HepG2 (cell line): ENCODE results near the gene PADI2. TPM values are rescaled to one million over a fixed set of nuclear protein-coding genes. Genes with fewer than 3 reads are reported as not detected.

ENCODE experiments used
- ATAC-seq: fragments of 200-7000 bp; cut with Tn5 transposase; 3 replicates; pipeline ENCODE4 v1.9.1; 2020; ENCODE audit warnings: mild to moderate bottlenecking, moderate library complexity
- BruUV-seq: library from RNA; stranded (reverse); fragments of 400-500 nt; replicated peaks from 2 replicates; lab custom pipeline; 2021; lab: Mats Ljungman, UMichigan
- CTCF ChIA-PET: fragments of 300-600 bp; formaldehyde crosslinking; extraction: SDS; loops from one replicate; lab custom pipeline; 2021; ENCODE audit warnings: low total read pairs, inconsistent platforms, low intra/inter-chr PET ratio; lab: Yijun Ruan, JAX
- POLR2A ChIA-PET: fragments of 350-600 bp; sonication (Branson Sonifier 250); formaldehyde crosslinking; loops from one replicate; lab custom pipeline; 2020; ENCODE audit warnings: antibody characterized with exemption, inconsistent platforms; lab: Yijun Ruan, JAX
- DNase-seq: peaks from one replicate; pipeline ENCODE4 v3.0.0-alpha.2; 2015; ENCODE audit warnings: low spot score
- FAIRE-seq: peaks from 3 replicates; lab custom pipeline; 2011; peaks lifted over from hg19 to GRCh38; lab: Jason Lieb, UNC
- H2AFZ ChIP-seq: one replicate; pipeline ENCODE4 v1.6.1; 2011; ENCODE audit warnings: low read length, inconsistent platforms
- H3K27ac ChIP-seq: fragments of 300-600 bp; 3 replicates; pipeline ENCODE4 v1.8.0; 2011; ENCODE audit warnings: mixed run types, mild to moderate bottlenecking, mixed read lengths, low read length, inconsistent platforms; ENCODE audit not compliant: insufficient read depth; ENCODE audit errors: extremely low read length
- H3K27me3 ChIP-seq, 2 experiments: fragments of 200-600 bp in 1 of 2; 2 replicates in 1 of 2; 3 replicates in 1 of 2; pipeline versions ENCODE4 v1.6.0 to v1.8.0; 2011; ENCODE audit warnings: low read length in 2 of 2, mild to moderate bottlenecking in 2 of 2, moderate library complexity in 2 of 2, inconsistent platforms in 1 of 2; ENCODE audit not compliant: insufficient read depth in 2 of 2, control insufficient read depth in 1 of 2
- H3K36me3 ChIP-seq, 2 experiments: fragments of 200-600 bp in 1 of 2; replicated peaks in 1 of 2; 2 replicates in 1 of 2; 3 replicates in 1 of 2; pipeline versions ENCODE4 v1.5.1 to v1.8.0; 2011; ENCODE audit warnings: low read length in 2 of 2, inconsistent platforms in 1 of 2; ENCODE audit not compliant: insufficient read depth in 2 of 2, control insufficient read depth in 1 of 2
- H3K4me1 ChIP-seq: 2 replicates; pipeline ENCODE4 v1.5.1; 2012; ENCODE audit warnings: low read length, inconsistent platforms; ENCODE audit not compliant: insufficient read depth
- H3K4me2 ChIP-seq: 2 replicates; pipeline ENCODE4 v1.6.0; 2011; ENCODE audit warnings: low read depth, low read length, inconsistent platforms
- H3K4me3 ChIP-seq, 3 experiments: fragments of 200-600 bp in 1 of 3; sonication (generic), shearing (Covaris generic) in 1 of 3; replicated peaks in 1 of 3; 2 replicates each; pipeline ENCODE4 v1.5.1; 2011 to 2016; ENCODE audit warnings: low read length in 3 of 3, inconsistent platforms in 2 of 3, low read depth in 2 of 3, mild to moderate bottlenecking in 2 of 3, control low read depth in 1 of 3, mixed read lengths in 1 of 3; ENCODE audit not compliant: insufficient read depth in 1 of 3
- H3K79me2 ChIP-seq: one replicate; pipeline ENCODE4 v1.6.1; 2011; ENCODE audit warnings: low read length, inconsistent platforms; ENCODE audit not compliant: insufficient read depth
- H3K9ac ChIP-seq: 2 replicates; pipeline ENCODE4 v1.6.0; 2011; ENCODE audit warnings: mild to moderate bottlenecking, low read depth, low read length, inconsistent platforms; ENCODE audit not compliant: insufficient read depth
- H3K9me3 ChIP-seq: 2 replicates; pipeline ENCODE4 v1.5.1; 2012; ENCODE audit warnings: mild to moderate bottlenecking, low read length
- H4K20me1 ChIP-seq: 2 replicates; pipeline ENCODE4 v1.6.0; 2011; ENCODE audit warnings: inconsistent platforms, mild to moderate bottlenecking, low read length, moderate library complexity; ENCODE audit not compliant: insufficient read depth
- MIER2 ChIP-seq: IDR thresholded peaks from 2 replicates; pipeline ENCODE4 v1.6.1; 2016; ENCODE audit warnings: missing biosample characterization, missing genetic modification reagents
- MLLT10 ChIP-seq: sonication (generic); formaldehyde crosslinking; IDR thresholded peaks from 2 replicates; pipeline ENCODE4 v1.4.0; 2020; ENCODE audit warnings: missing genetic modification reagents
- RELA ChIP-seq: sonication (generic); formaldehyde crosslinking; IDR thresholded peaks from 2 replicates; pipeline ENCODE4 v1.4.0; 2020; ENCODE audit warnings: missing genetic modification reagents
- SAFB2 ChIP-seq: sonication (generic); formaldehyde crosslinking; IDR thresholded peaks from 2 replicates; pipeline ENCODE4 v1.5.1; 2020; ENCODE audit warnings: missing genetic modification reagents, low read depth, mild to moderate bottlenecking, borderline replicate concordance
- SALL1 ChIP-seq: sonication (generic); formaldehyde crosslinking; IDR thresholded peaks from 2 replicates; pipeline ENCODE4 v1.8.0; 2022; ENCODE audit warnings: mild to moderate bottlenecking, missing genetic modification reagents
- SMARCC2 ChIP-seq: fragments of 450-650 bp; IDR thresholded peaks from 2 replicates; pipeline ENCODE4 v1.6.1; 2017; ENCODE audit warnings: antibody characterized with exemption, mild to moderate bottlenecking
- WIZ ChIP-seq: sonication (generic); formaldehyde crosslinking; IDR thresholded peaks from 2 replicates; pipeline ENCODE4 v1.5.1; 2020; ENCODE audit warnings: mild to moderate bottlenecking, missing genetic modification reagents
- ZFP82 ChIP-seq: sonication (generic); formaldehyde crosslinking; IDR thresholded peaks from 2 replicates; pipeline ENCODE4 v1.5.1; 2020; ENCODE audit warnings: mild to moderate bottlenecking, missing genetic modification reagents, borderline replicate concordance
- ZNF142 ChIP-seq: sonication (generic); formaldehyde crosslinking; IDR thresholded peaks from 2 replicates; pipeline ENCODE4 v1.4.0; 2020; ENCODE audit warnings: missing genetic modification reagents
- ZNF160 ChIP-seq: sonication (generic); formaldehyde crosslinking; IDR thresholded peaks from 2 replicates; pipeline ENCODE4 v1.8.0; 2022; ENCODE audit warnings: mild to moderate bottlenecking, inconsistent platforms, missing genetic modification reagents
- ZNF317 ChIP-seq: sonication (generic); formaldehyde crosslinking; IDR thresholded peaks from 2 replicates; pipeline ENCODE4 v1.5.0; 2020; ENCODE audit warnings: mild to moderate bottlenecking, missing genetic modification reagents
- ZNF564 ChIP-seq: sonication (generic); formaldehyde crosslinking; IDR thresholded peaks from 2 replicates; pipeline ENCODE4 v1.8.1; 2023; ENCODE audit warnings: mild to moderate bottlenecking, missing genetic modification reagents
- ZNF841 ChIP-seq: sonication (generic); formaldehyde crosslinking; IDR thresholded peaks from 2 replicates; pipeline ENCODE4 v1.8.1; 2023; ENCODE audit warnings: missing genetic modification reagents, borderline replicate concordance
- WGBS: methylation state at CpG from one replicate; pipeline ENCODE4 v1.1.6; 2017; ENCODE audit warnings: low lambda C conversion rate; 5-methylcytosine and 5-hydroxymethylcytosine counted together
- in situ Hi-C: cut with HindIII; loops from 2 replicates; pipeline ENCODE4 v1.10.0; 2017; ENCODE audit warnings: low pct_unique_long_range_greater_than_20kb; ENCODE audit not compliant: extremely low pct_ligation_motif_present
- intact Hi-C: fragments of 100-400 bp; cut with micrococcal nuclease; formaldehyde crosslinking; loops from one replicate; pipeline ENCODE4 v1.10.0; 2022; ENCODE audit not compliant: unreplicated experiment
- polyA plus RNA-seq, 8 experiments: library from polyadenylated mRNA; depleted of rRNA in 3 of 8; stranded (reverse) in 7 of 8; unstranded in 1 of 8; fragments of >200 nt; fragmentation: Illumina TruSeq in 4 of 8; extraction: Trizol in 4 of 8; gene quantifications; 2 replicates each; pipeline versions ENCODE4 v1.2.1 to v1.2.3, GENCODE V29; 2011 to 2016; ENCODE audit warnings: low read depth in 4 of 8, missing spikeins in 1 of 8, mixed read lengths in 1 of 8; ENCODE audit not compliant: insufficient read depth in 1 of 8
- total RNA-seq, 5 experiments: library from RNA; depleted of rRNA; stranded (reverse); fragments of >200 nt; fragmentation: Illumina TruSeq; extraction: Trizol; gene quantifications; 2 replicates each; pipeline ENCODE4 v1.2.3, GENCODE V29; 2016; ENCODE audit warnings: low read depth in 1 of 5
- TF ChIP-seq, protein P1 (sequence below): sonication (generic); formaldehyde crosslinking; IDR thresholded peaks from 2 replicates; pipeline ENCODE4 v1.4.0; 2020; ENCODE audit warnings: missing genetic modification reagents
- TF ChIP-seq, protein P2 (sequence below): sonication (generic); formaldehyde crosslinking; IDR thresholded peaks from 2 replicates; pipeline ENCODE4 v1.9.0; 2022; ENCODE audit warnings: missing genetic modification reagents, mild to moderate bottlenecking, borderline replicate concordance
- TF ChIP-seq, protein P3 (sequence below): fragments of 450-650 bp; IDR thresholded peaks from 2 replicates; pipeline ENCODE4 v1.6.1; 2017

The PADI2 gene
- total and polyA plus RNA-seq, 2 of the 13 experiments (the other 11 are each of a cell fraction or from before 2014, with no cell fraction given), result not detected

GRCh38 chr1:17108786-17109185 lies 10.5 kb downstream of the PADI2 start:
- Histone ChIP-seq H3K79me2 (no peaks in the 10 kb centered on the region), H3K27ac (no peak overlapping the region), H3K9me3 (no peaks in the 10 kb centered on the region), H3K4me2 (no peak overlapping the region), H3K36me3 (no peaks in the 10 kb centered on the region), H2AFZ (no peak overlapping the region), H3K4me3 (no peak overlapping the region), H4K20me1 (no peaks in the 10 kb centered on the region), H3K4me1 (no peaks in the 10 kb centered on the region), H3K9ac (no peak overlapping the region), H3K27me3 (peaks cover 0 to 4% of the 10 kb centered on the region in 2 experiments; a peak in 3 of 5 replicates)
- ChIA-PET POLR2A (no interaction called here), CTCF (no interaction called here)
- intact Hi-C loops (no loop called here), in situ Hi-C loops (no loop called here)
- no peak for DNase-seq
- 50% methylated on average over 1 of the region's 1 CpG for WGBS
- ATAC-seq, result no peak
- no peak for FAIRE-seq
- no TSS peak for BruUV-seq
- TF ChIP-seq WIZ (CRISPR knock-in tag) (no peak), ZNF317 (CRISPR knock-in tag) (no peak), SALL1 (CRISPR knock-in tag) (no peak), ZNF142 (CRISPR knock-in tag) (no peak), MIER2 (CRISPR knock-in tag) (no peak), ZNF160 (CRISPR knock-in tag) (no peak), MLLT10 (CRISPR knock-in tag) (no peak), RELA (no peak), SAFB2 (no peak), ZFP82 (no peak), ZNF564 (no peak), ZNF841 (CRISPR knock-in tag) (no peak), SMARCC2 (no peak)
- TF ChIP-seq, protein P1, sequence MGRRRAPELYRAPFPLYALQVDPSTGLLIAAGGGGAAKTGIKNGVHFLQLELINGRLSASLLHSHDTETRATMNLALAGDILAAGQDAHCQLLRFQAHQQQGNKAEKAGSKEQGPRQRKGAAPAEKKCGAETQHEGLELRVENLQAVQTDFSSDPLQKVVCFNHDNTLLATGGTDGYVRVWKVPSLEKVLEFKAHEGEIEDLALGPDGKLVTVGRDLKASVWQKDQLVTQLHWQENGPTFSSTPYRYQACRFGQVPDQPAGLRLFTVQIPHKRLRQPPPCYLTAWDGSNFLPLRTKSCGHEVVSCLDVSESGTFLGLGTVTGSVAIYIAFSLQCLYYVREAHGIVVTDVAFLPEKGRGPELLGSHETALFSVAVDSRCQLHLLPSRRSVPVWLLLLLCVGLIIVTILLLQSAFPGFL (CRISPR knock-in tag), result no peak
- TF ChIP-seq, protein P2, sequence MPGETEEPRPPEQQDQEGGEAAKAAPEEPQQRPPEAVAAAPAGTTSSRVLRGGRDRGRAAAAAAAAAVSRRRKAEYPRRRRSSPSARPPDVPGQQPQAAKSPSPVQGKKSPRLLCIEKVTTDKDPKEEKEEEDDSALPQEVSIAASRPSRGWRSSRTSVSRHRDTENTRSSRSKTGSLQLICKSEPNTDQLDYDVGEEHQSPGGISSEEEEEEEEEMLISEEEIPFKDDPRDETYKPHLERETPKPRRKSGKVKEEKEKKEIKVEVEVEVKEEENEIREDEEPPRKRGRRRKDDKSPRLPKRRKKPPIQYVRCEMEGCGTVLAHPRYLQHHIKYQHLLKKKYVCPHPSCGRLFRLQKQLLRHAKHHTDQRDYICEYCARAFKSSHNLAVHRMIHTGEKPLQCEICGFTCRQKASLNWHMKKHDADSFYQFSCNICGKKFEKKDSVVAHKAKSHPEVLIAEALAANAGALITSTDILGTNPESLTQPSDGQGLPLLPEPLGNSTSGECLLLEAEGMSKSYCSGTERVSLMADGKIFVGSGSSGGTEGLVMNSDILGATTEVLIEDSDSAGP (CRISPR knock-in tag), result no peak
- TF ChIP-seq, protein P3, sequence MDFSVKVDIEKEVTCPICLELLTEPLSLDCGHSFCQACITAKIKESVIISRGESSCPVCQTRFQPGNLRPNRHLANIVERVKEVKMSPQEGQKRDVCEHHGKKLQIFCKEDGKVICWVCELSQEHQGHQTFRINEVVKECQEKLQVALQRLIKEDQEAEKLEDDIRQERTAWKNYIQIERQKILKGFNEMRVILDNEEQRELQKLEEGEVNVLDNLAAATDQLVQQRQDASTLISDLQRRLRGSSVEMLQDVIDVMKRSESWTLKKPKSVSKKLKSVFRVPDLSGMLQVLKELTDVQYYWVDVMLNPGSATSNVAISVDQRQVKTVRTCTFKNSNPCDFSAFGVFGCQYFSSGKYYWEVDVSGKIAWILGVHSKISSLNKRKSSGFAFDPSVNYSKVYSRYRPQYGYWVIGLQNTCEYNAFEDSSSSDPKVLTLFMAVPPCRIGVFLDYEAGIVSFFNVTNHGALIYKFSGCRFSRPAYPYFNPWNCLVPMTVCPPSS, result no peak
